Upper lobe of right lung (tissue), 1 donor: Measurements from ENCODE around the gene FAM149A. TPM values are rescaled to one million over a fixed set of nuclear protein-coding genes. Genes with fewer than 3 reads are reported as not detected.

Experiments
- ATAC-seq: fragments of 200-7000 bp; cut with Tn5 transposase; one replicate; pipeline ENCODE4 v1.9.1; 2020; ENCODE audit warnings: mild to moderate bottlenecking, moderate library complexity
- DNase-seq: peaks from one replicate; pipeline ENCODE4 v3.0.0-alpha.2; 2020
- H3K27ac ChIP-seq: fragments of 200-600 bp; one replicate; pipeline ENCODE4 v1.8.0; 2022
- H3K27me3 ChIP-seq: fragments of 200-600 bp; one replicate; pipeline ENCODE4 v1.8.0; 2022; ENCODE audit warnings: mild to moderate bottlenecking
- H3K36me3 ChIP-seq: fragments of 200-600 bp; one replicate; pipeline ENCODE4 v1.8.0; 2022
- H3K4me1 ChIP-seq: fragments of 200-600 bp; one replicate; pipeline ENCODE4 v1.8.0; 2022
- H3K4me3 ChIP-seq: fragments of 200-600 bp; one replicate; pipeline ENCODE4 v1.8.0; 2022; ENCODE audit warnings: mild to moderate bottlenecking
- H3K9me3 ChIP-seq: fragments of 200-600 bp; one replicate; pipeline ENCODE4 v1.8.0; 2022
- intact Hi-C: fragments of 100-400 bp; cut with DNase I; formaldehyde crosslinking; loops from one replicate; pipeline ENCODE4 v1.11.0; 2022
- total RNA-seq: library from RNA; stranded (reverse); fragmentation: NEBNext Ultra II Directional; extraction: Animal tissue kit (Norgen Biotek cat#: 25700); gene quantifications from one replicate; pipeline ENCODE4 v1.2.1, GENCODE V29; 2021
- TF ChIP-seq, protein P1 (sequence below): fragments of 200-600 bp; IDR thresholded peaks from one replicate; pipeline ENCODE4 v1.8.0; 2022; ENCODE audit warnings: antibody characterized with exemption
- donor health status: DM: no; HTN: yes; CAD: no; lungs with severe emphysema.

FAM149A gene
- total RNA-seq, 1 donor from 2014 or later: 16.4 TPM

- no peaks in the 10 kb centered on the region for H3K9me3 ChIP-seq
- no peak overlapping the region for H3K27ac ChIP-seq
- H3K4me1 ChIP-seq: no peaks in the 10 kb centered on the region
- ATAC-seq (peak; percentile 12), DNase-seq (no peak)
- intact Hi-C loops: no loop called here
- H3K4me3 ChIP-seq: no peak overlapping the region
- H3K36me3 ChIP-seq: peaks cover 7% of the 10 kb centered on the region
- H3K27me3 ChIP-seq: no peaks in the 10 kb centered on the region
- TF ChIP-seq, protein P1, sequence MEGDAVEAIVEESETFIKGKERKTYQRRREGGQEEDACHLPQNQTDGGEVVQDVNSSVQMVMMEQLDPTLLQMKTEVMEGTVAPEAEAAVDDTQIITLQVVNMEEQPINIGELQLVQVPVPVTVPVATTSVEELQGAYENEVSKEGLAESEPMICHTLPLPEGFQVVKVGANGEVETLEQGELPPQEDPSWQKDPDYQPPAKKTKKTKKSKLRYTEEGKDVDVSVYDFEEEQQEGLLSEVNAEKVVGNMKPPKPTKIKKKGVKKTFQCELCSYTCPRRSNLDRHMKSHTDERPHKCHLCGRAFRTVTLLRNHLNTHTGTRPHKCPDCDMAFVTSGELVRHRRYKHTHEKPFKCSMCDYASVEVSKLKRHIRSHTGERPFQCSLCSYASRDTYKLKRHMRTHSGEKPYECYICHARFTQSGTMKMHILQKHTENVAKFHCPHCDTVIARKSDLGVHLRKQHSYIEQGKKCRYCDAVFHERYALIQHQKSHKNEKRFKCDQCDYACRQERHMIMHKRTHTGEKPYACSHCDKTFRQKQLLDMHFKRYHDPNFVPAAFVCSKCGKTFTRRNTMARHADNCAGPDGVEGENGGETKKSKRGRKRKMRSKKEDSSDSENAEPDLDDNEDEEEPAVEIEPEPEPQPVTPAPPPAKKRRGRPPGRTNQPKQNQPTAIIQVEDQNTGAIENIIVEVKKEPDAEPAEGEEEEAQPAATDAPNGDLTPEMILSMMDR: no peak
Observed at GRCh38 chr4:186159613-186160012, 55.1 kb downstream of the FAM149A start.

DNA sequence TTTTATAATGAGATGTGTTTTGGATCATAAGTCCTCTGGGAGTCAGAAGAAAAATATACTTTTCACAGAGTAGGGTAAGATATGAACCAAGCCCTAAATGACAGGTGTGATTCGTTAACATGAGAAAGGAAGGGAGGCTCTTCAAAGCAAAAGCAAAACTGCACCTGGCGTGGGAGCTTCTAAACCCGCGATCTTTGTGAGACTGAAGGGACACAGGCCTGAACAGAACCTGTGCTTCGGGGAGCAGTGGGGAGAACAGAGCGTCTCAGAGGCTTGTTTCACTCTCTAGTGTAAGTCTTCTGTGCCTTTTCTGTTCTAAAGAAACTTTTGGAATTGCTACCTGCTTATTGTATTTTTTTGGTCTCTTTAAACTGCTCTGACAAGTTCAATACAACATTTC is 56.6 kb downstream of the FAM149A start:
- no peak for DNase-seq
- TF ChIP-seq, protein P1: no peak
- no peak overlapping the region for H3K4me3 ChIP-seq
- no peak overlapping the region for H3K27ac ChIP-seq
- peaks cover 7% of the 10 kb centered on the region for H3K36me3 ChIP-seq
- no peaks in the 10 kb centered on the region for H3K4me1 ChIP-seq
- no peak for ATAC-seq
- H3K9me3 ChIP-seq: no peaks in the 10 kb centered on the region
- intact Hi-C loops: no loop called here
- H3K27me3 ChIP-seq: no peaks in the 10 kb centered on the region

DNA sequence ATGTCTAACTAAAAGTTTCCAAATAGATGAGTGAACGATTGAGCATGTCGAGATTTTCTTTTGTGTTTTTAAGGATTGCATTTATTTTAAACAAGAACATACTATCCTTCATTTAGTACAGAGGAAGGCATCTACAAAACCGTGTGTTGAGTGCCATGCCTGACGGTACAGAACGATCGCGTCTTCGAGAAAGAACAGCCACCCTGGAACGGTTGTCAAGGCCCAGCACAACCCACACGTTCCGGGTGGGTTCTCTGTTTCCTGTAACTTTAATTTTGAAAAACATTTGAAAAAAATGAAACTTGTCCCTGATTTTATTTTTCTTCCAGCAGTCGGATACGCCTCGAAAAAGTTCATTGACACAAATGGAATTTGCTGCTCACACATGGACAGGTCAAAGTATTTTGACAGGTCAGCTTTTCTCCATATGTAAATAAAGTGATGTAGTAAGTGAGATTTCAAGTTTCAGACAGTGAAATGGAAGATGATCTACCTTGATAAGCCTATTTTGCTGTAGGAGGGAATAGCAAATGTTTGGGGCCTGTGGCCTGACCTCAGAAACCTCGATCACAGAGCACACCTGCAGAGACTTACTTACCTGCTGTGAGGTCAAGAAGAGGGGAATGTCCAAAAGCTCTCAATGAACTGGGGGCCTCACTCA is 62.5 kb downstream of the FAM149A start:
- no peak overlapping the region for H3K27ac ChIP-seq
- no peak for DNase-seq
- H3K4me1 ChIP-seq: no peaks in the 10 kb centered on the region
- no peak for ATAC-seq
- intact Hi-C loops: no loop called here
- no peaks in the 10 kb centered on the region for H3K36me3 ChIP-seq
- TF ChIP-seq, protein P1: no peak
- no peaks in the 10 kb centered on the region for H3K9me3 ChIP-seq
- no peak overlapping the region for H3K4me3 ChIP-seq
- H3K27me3 ChIP-seq: no peaks in the 10 kb centered on the region

DNA sequence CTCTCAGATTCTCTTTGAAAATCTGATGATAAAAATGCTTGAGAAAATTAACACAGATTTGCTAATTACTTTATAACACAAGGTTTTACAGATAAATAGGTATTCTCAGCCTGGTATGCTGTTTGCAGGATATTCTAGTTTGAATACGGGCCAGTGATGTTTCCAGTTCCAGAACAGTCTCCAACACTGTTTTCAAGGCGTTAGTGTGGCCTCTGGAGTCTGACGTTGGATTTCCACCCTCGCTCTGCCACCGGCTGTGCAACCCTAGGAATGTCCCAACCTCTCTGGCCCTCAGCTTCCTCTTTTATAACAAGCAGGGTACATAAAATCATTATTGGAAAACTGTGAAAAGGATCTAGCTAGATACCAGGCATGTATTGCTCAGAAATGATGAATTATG is 63.1 kb downstream of the FAM149A start:
- H3K27me3 ChIP-seq: no peaks in the 10 kb centered on the region
- TF ChIP-seq, protein P1: no peak
- H3K27ac ChIP-seq: no peak overlapping the region
- H3K4me1 ChIP-seq: no peaks in the 10 kb centered on the region
- DNase-seq (no peak), ATAC-seq (peak; percentile 16)
- intact Hi-C loops: no loop called here
- H3K9me3 ChIP-seq: no peaks in the 10 kb centered on the region
- H3K4me3 ChIP-seq: no peak overlapping the region
- H3K36me3 ChIP-seq: no peaks in the 10 kb centered on the region

GRCh38 chr4:186168750-186169149 is 64.2 kb downstream of the FAM149A start:
- TF ChIP-seq, protein P1: no peak
- intact Hi-C loops: no loop called here
- ATAC-seq: no peak

More at GRCh38 chr4:186168750-186169149, 64.2 kb downstream of the FAM149A start:
- no peaks in the 10 kb centered on the region for H3K27me3 ChIP-seq
- DNase-seq: no peak
- no peak overlapping the region for H3K27ac ChIP-seq
- no peak overlapping the region for H3K4me3 ChIP-seq
- no peaks in the 10 kb centered on the region for H3K9me3 ChIP-seq
- H3K4me1 ChIP-seq: no peaks in the 10 kb centered on the region
- H3K36me3 ChIP-seq: no peaks in the 10 kb centered on the region
